ENCODE results near the gene MED1.
A peak's percentile ranks its signal among the peaks of the same experiment; 100 is the strongest.
"Not testable (repeated sequence)": the region's sequence is repeated elsewhere in the genome, so short reads cannot be mapped to it uniquely, and the experiment has no call there.

MED1 gene

GRCh38 chr17:39455919-39456318 is 4.9 kb upstream of the MED1 start:
- no peak for DNase-seq (ENCODE audit: low read depth)
- no peak for TF ChIP-seq CTCF (conservative IDR thresholded peaks at IDR 0.05; ENCODE audit: low read length)
- no peak overlapping the region for H3K4me3 ChIP-seq (ENCODE audit: low read length)

- TF ChIP-seq CTCF (conservative IDR thresholded peaks at IDR 0.05; ENCODE audit: low read length): no peak
- DNase-seq (ENCODE audit: low read depth): no peak
- H3K4me3 ChIP-seq (ENCODE audit: low read length): peak overlapping the region; percentile 97
Observed at GRCh38 chr17:39450051-39450450, 1.0 kb downstream of the MED1 start.

- no peak for TF ChIP-seq CTCF (conservative IDR thresholded peaks at IDR 0.05; ENCODE audit: low read length)
- H3K4me3 ChIP-seq (ENCODE audit: low read length): no peak overlapping the region
- DNase-seq (ENCODE audit: low read depth): no peak
Observed at GRCh38 chr17:39447561-39447960, 3.5 kb downstream of the MED1 start.

GRCh38 chr17:39443326-39443725 is 7.7 kb downstream of the MED1 start:
- DNase-seq (ENCODE audit: low read depth): no peak
- TF ChIP-seq CTCF (conservative IDR thresholded peaks at IDR 0.05; ENCODE audit: low read length): no peak

GRCh38 chr17:39439868-39440267 is 11.2 kb downstream of the MED1 start:
- H3K4me3 ChIP-seq (ENCODE audit: low read length); DNase-seq (ENCODE audit: low read depth): not testable (repeated sequence)

More at GRCh38 chr17:39443326-39443725, 7.7 kb downstream of the MED1 start:
- H3K4me3 ChIP-seq (ENCODE audit: low read length): no peak overlapping the region

- no peak overlapping the region for H3K4me3 ChIP-seq (ENCODE audit: low read length)
- TF ChIP-seq CTCF (conservative IDR thresholded peaks at IDR 0.05; ENCODE audit: low read length): no peak
- no peak for DNase-seq (ENCODE audit: low read depth)
Observed at GRCh38 chr17:39429600-39429999, 21.5 kb downstream of the MED1 start.

- TF ChIP-seq CTCF (conservative IDR thresholded peaks at IDR 0.05; ENCODE audit: low read length): no peak
- no peak for DNase-seq (ENCODE audit: low read depth)
- H3K4me3 ChIP-seq (ENCODE audit: low read length): no peak overlapping the region
Observed at GRCh38 chr17:39416141-39416540, 34.9 kb downstream of the MED1 start.

GRCh38 chr17:39410279-39410678 is 40.8 kb downstream of the MED1 start:
- TF ChIP-seq CTCF (conservative IDR thresholded peaks at IDR 0.05; ENCODE audit: low read length): no peak
- no peak overlapping the region for H3K4me3 ChIP-seq (ENCODE audit: low read length)
- no peak for DNase-seq (ENCODE audit: low read depth)
